Thyroid gland (tissue), 4 donors: ENCODE results near the gene LPP.

Experiments
- POLR2A ChIP-seq, 2 donors: fragments of 450-650 bp; IDR thresholded peaks; one replicate each; pipeline ENCODE4 v1.6.1; 2017; ENCODE audit warnings: antibody characterized with exemption in 2 of 2, mild to moderate bottlenecking in 2 of 2, moderate library complexity in 1 of 2
- TF ChIP-seq, protein P1 (sequence below), 6 experiments: fragments of 200-600 bp in 3 of 6; fragments of 450-650 bp in 3 of 6; sonication (generic) in 3 of 6; IDR thresholded peaks; one replicate each; pipeline ENCODE4 v1.5.1; 2016 to 2019; ENCODE audit warnings: antibody characterized with exemption in 6 of 6, mild to moderate bottlenecking in 2 of 6, inconsistent platforms in 1 of 6, moderate library complexity in 1 of 6

DNA sequence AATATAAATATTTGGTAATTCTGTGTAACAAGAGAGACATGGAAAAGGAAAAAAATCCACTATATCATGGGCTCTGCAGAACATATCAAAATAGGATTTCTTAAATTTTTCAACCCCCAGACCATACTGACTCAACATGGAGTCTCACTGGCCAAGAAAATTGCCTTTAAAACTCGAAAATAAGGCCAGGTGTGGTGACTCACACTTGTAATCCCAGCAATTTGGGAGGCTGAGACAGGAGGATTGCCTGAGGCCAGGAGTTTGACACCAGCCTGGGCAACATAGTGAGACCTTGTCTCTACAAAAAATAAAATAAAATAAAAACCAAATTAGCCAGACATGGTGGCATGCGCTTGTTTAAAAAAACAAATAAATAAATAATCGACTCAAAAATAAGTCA, 723.4 kb downstream of the LPP start:
- TF ChIP-seq, protein P1, sequence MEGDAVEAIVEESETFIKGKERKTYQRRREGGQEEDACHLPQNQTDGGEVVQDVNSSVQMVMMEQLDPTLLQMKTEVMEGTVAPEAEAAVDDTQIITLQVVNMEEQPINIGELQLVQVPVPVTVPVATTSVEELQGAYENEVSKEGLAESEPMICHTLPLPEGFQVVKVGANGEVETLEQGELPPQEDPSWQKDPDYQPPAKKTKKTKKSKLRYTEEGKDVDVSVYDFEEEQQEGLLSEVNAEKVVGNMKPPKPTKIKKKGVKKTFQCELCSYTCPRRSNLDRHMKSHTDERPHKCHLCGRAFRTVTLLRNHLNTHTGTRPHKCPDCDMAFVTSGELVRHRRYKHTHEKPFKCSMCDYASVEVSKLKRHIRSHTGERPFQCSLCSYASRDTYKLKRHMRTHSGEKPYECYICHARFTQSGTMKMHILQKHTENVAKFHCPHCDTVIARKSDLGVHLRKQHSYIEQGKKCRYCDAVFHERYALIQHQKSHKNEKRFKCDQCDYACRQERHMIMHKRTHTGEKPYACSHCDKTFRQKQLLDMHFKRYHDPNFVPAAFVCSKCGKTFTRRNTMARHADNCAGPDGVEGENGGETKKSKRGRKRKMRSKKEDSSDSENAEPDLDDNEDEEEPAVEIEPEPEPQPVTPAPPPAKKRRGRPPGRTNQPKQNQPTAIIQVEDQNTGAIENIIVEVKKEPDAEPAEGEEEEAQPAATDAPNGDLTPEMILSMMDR (IDR thresholded peaks at IDR 0.05) = no peak
- no peak for TF ChIP-seq POLR2A (IDR thresholded peaks at IDR 0.05)
